Astrocyte of the cerebellum (primary cell): ENCODE data around the gene TMEM63A.

Source experiments
- DNase-seq: peaks from one replicate; pipeline ENCODE4 v3.0.0-alpha.2; 2011; ENCODE audit warnings: low read depth
- H3K4me3 ChIP-seq: 2 replicates; pipeline ENCODE4 v1.5.1; 2011; ENCODE audit warnings: mild to moderate bottlenecking, low read depth, low read length, moderate library complexity
- CTCF ChIP-seq: IDR thresholded peaks from 2 replicates; pipeline ENCODE4 v1.5.1; 2012; ENCODE audit warnings: low read length, low read depth, moderate library complexity, mild to moderate bottlenecking; ENCODE audit errors: missing control alignments
- in situ Hi-C: cut with HindIII; loops from 2 replicates; pipeline ENCODE4 v1.10.0; 2017; ENCODE audit warnings: low sequenced_read_pairs

Gene TMEM63A

GRCh38 chr1:225923692-225924555 lies 41.7 kb upstream of the TMEM63A start, which contains the start of gene PYCR2:
Gene PYCR2, minus strand, starts transcription at chr1:225924250. Its CDS starts 140 bp downstream, at chr1:225924110.
- peak within 1 kb of the TSS; percentile 89 for H3K4me3 ChIP-seq
- TF ChIP-seq CTCF, result no peak
- in situ Hi-C loops, result loop anchor here (5.0 kb wide), 2 partner anchors 42 to 107 kb away; partner anchors contain the start of gene TMEM63A
- DNase-seq, result peak; percentile 86

- no peak for DNase-seq
- TF ChIP-seq CTCF, result no peak
- H3K4me3 ChIP-seq, result peak overlapping the region; percentile 89
- in situ Hi-C loops, result loop anchor here (5.0 kb wide), 2 partner anchors 41 to 106 kb away; partner anchors contain the start of gene TMEM63A
Observed at GRCh38 chr1:225923381-225923691, 41.2 kb upstream of the TMEM63A start.

- DNase-seq, result no peak
- in situ Hi-C loops, result loop anchor here (5.0 kb wide), 2 partner anchors 40 to 105 kb away; partner anchors contain the start of gene TMEM63A
Observed at GRCh38 chr1:225921734-225922709, 39.8 kb upstream of the TMEM63A start.

GRCh38 chr1:225919906-225920305 lies 37.7 kb upstream of the TMEM63A start:
- in situ Hi-C loops, result loop anchor here (5.0 kb wide), 2 partner anchors 38 to 103 kb away; partner anchors contain the start of gene TMEM63A
- DNase-seq, result peak; percentile 86
- no peak overlapping the region for H3K4me3 ChIP-seq
- TF ChIP-seq CTCF, result no peak

More at GRCh38 chr1:225921734-225922709, 39.8 kb upstream of the TMEM63A start:
- TF ChIP-seq CTCF, result no peak
- no peak overlapping the region for H3K4me3 ChIP-seq

- no peak for DNase-seq
Observed at GRCh38 chr1:225918280-225918679, 36.1 kb upstream of the TMEM63A start.

More at GRCh38 chr1:225918280-225918679, 36.1 kb upstream of the TMEM63A start:
- no peak for TF ChIP-seq CTCF
- no peak overlapping the region for H3K4me3 ChIP-seq
- in situ Hi-C loops, result no loop called here
